HG02852 (cell line): Measurements from ENCODE around the gene KLHL8.
"Not testable (repeated sequence)": the region's sequence is repeated elsewhere in the genome, so short reads cannot be mapped to it uniquely, and the experiment has no call there.

Experiments
- ATAC-seq: cut with Tn5 transposase; IDR thresholded peaks from one replicate; pipeline ENCODE4 v1.9.1; 2021; ENCODE audit warnings: mild to moderate bottlenecking, moderate library complexity; ENCODE audit not compliant: unreplicated experiment

Gene KLHL8

GRCh38 chr4:87228262-87228860 is 7.9 kb upstream of the KLHL8 start:
- ATAC-seq = no peak

GRCh38 chr4:87227751-87228151 is 7.3 kb upstream of the KLHL8 start:
- ATAC-seq = no peak

- ATAC-seq = no peak
Measured at GRCh38 chr4:87225936-87226335, 5.5 kb upstream of the KLHL8 start.

GRCh38 chr4:87224141-87224923 is 3.9 kb upstream of the KLHL8 start:
- ATAC-seq = no peak

GRCh38 chr4:87219632-87220093 is 755 bp downstream of the KLHL8 start:
- ATAC-seq = peak; percentile 38

GRCh38 chr4:87217235-87217763 is 3.1 kb downstream of the KLHL8 start:
- not testable (repeated sequence) for ATAC-seq

GRCh38 chr4:87216469-87216868 is 3.9 kb downstream of the KLHL8 start:
- no peak for ATAC-seq

- ATAC-seq = no peak
Measured at GRCh38 chr4:87213421-87214075, 6.9 kb downstream of the KLHL8 start.

- no peak for ATAC-seq
Measured at GRCh38 chr4:87211249-87211952, 9.0 kb downstream of the KLHL8 start.

GRCh38 chr4:87209696-87210095 is 10.7 kb downstream of the KLHL8 start:
- peak; percentile 89 for ATAC-seq

GRCh38 chr4:87209182-87209581 is 11.2 kb downstream of the KLHL8 start:
- ATAC-seq = peak; percentile 5

- no peak for ATAC-seq
Measured at GRCh38 chr4:87204559-87204958, 15.9 kb downstream of the KLHL8 start.

GRCh38 chr4:87196927-87197326 is 23.5 kb downstream of the KLHL8 start:
- ATAC-seq = no peak

GRCh38 chr4:87196146-87196545 is 24.3 kb downstream of the KLHL8 start:
- ATAC-seq = no peak

- ATAC-seq = no peak
Measured at GRCh38 chr4:87193958-87194675, 26.3 kb downstream of the KLHL8 start.

- ATAC-seq = no peak
Measured at GRCh38 chr4:87192145-87192919, 28.1 kb downstream of the KLHL8 start.

GRCh38 chr4:87188932-87189331 is 31.5 kb downstream of the KLHL8 start:
- no peak for ATAC-seq

GRCh38 chr4:87188048-87188447 is 32.4 kb downstream of the KLHL8 start:
- ATAC-seq = no peak

GRCh38 chr4:87185146-87185870 is 35.1 kb downstream of the KLHL8 start:
- no peak for ATAC-seq
